ENCODE results near the gene WASHC1.
"Not testable (repeated sequence)": the region's sequence is repeated elsewhere in the genome, so short reads cannot be mapped to it uniquely, and the experiment has no call there.

The WASHC1 gene

GRCh38 chr9:14129-14809 lies 15.0 kb downstream of the WASHC1 start:
- not testable (repeated sequence) for DNase-seq

- not testable (repeated sequence) for DNase-seq
These were observed 18.1 kb downstream of the WASHC1 start for GRCh38 chr9:11206-11605.

- DNase-seq, result not testable (repeated sequence)
These were observed 18.6 kb downstream of the WASHC1 start for GRCh38 chr9:10653-11053.

GRCh38 chr9:10207-10606 lies 19.0 kb downstream of the WASHC1 start:
- DNase-seq, result not testable (repeated sequence)
